ENCODE data around the gene TOR2A. TPM values are rescaled to one million over a fixed set of nuclear protein-coding genes. Genes with fewer than 3 reads are reported as not detected.

The TOR2A gene
- total RNA-seq, 1 donor from 2014 or later = 15.1 TPM

- DNase-seq (no peak), ATAC-seq (ENCODE audit: low read depth) (no peak)
- ChIA-PET CTCF (interaction anchor here (1.1 kb wide), 1 partner anchor 131 kb away, joined by 3 read pairs; no protein-coding TSS in a partner anchor), POLR2A (no interaction called here)
- Mint-ChIP-seq H3K27ac (no peak overlapping the region), H3K36me3 (ENCODE audit: low read depth) (peaks cover 51% of the 10 kb centered on the region), H3K9me3 (no peaks in the 10 kb centered on the region), H3K4me3 (no peak overlapping the region), H3K4me1 (peaks cover 12% of the 10 kb centered on the region), H3K27me3 (no peaks in the 10 kb centered on the region)
- TF ChIP-seq, protein P1, sequence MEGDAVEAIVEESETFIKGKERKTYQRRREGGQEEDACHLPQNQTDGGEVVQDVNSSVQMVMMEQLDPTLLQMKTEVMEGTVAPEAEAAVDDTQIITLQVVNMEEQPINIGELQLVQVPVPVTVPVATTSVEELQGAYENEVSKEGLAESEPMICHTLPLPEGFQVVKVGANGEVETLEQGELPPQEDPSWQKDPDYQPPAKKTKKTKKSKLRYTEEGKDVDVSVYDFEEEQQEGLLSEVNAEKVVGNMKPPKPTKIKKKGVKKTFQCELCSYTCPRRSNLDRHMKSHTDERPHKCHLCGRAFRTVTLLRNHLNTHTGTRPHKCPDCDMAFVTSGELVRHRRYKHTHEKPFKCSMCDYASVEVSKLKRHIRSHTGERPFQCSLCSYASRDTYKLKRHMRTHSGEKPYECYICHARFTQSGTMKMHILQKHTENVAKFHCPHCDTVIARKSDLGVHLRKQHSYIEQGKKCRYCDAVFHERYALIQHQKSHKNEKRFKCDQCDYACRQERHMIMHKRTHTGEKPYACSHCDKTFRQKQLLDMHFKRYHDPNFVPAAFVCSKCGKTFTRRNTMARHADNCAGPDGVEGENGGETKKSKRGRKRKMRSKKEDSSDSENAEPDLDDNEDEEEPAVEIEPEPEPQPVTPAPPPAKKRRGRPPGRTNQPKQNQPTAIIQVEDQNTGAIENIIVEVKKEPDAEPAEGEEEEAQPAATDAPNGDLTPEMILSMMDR (IDR thresholded peaks at IDR 0.05) = no peak
- intact Hi-C loops (cut with micrococcal nuclease) = no loop called here
Observed at GRCh38 chr9:127738666-127739065, 3.6 kb upstream of the TOR2A start.

DNA sequence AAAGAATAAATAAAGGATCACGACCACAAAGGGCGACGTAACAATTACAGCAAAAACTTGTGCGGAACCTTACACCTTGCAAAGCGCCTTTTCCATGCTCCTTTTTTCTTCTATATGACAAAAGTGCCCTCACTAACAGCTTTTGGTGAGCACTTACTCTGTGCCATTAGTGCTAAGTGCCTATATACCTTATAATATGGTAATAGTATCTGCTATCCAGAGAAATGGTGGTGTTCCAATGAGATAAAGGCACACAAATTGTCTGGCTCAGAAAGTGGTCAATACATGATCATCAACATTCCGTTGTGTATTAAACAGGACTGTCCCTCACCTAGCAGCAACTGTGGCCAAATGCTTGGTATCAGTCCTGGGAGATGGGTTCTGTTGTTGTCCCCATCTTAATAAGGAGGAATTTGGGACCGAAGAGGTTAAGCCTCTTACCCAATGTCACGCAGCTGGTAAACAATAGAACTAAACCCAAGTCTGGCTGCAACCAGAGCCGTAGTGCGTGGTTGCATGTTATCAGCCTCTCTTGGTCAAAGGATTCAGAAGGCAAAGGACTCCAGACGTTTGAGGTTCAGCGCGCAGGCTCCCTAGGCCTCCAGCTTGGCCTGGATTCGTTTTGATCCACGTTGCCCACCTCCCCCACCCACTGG is 564 bp upstream of the TOR2A start:
- H3K27ac Mint-ChIP-seq = peak overlapping the region; percentile 91
- ATAC-seq (ENCODE audit: low read depth) (no peak), DNase-seq (no peak)
- peak overlapping the region; percentile 83 for H3K4me3 Mint-ChIP-seq
- H3K9me3 Mint-ChIP-seq = no peaks in the 10 kb centered on the region
- intact Hi-C loops (cut with micrococcal nuclease) = loop anchor here (1.0 to 2.0 kb wide), 8 partner anchors 36 to 511 kb away; partner anchors contain the start of genes FPGS and ST6GALNAC4
- TF ChIP-seq, protein P1 (IDR thresholded peaks at IDR 0.05) = no peak
- peaks cover 39% of the 10 kb centered on the region for H3K36me3 Mint-ChIP-seq (ENCODE audit: low read depth)
- H3K4me1 Mint-ChIP-seq = peaks cover 13% of the 10 kb centered on the region
- POLR2A ChIA-PET = interaction anchor here (0.6 to 2.4 kb wide), 20 partner anchors 10 to 821 kb away, joined by 3 to 24 read pairs (median 8); partner anchors contain the start of genes CDK9, ENG, FPGS and LRSAM1
- CTCF ChIA-PET = interaction anchor here (0.8 to 2.4 kb wide), 24 partner anchors 19 to 521 kb away, joined by 3 to 45 read pairs (median 6); partner anchors contain the start of genes CDK9, CFAP157, ENG and PTRH1
- H3K27me3 Mint-ChIP-seq = no peaks in the 10 kb centered on the region

GRCh38 chr9:127734247-127734746 is 797 bp downstream of the TOR2A start:
- ATAC-seq (ENCODE audit: low read depth) (no peak), DNase-seq (no peak)
- ChIA-PET POLR2A (interaction anchor here (0.7 to 2.4 kb wide), 27 partner anchors 11 to 820 kb away, joined by 3 to 24 read pairs (median 7); partner anchors contain the start of genes CDK9, ENG, LRSAM1 and PTRH1), CTCF (interaction anchor here (0.6 to 2.4 kb wide), 32 partner anchors 9 to 794 kb away, joined by 3 to 45 read pairs (median 5); partner anchors contain the start of genes CDK9, ENG, LRSAM1 and PTRH1)
- H3K4me3 Mint-ChIP-seq = peak overlapping the region; percentile 83
- TF ChIP-seq, protein P1 (IDR thresholded peaks at IDR 0.05) = no peak
- H3K27ac Mint-ChIP-seq = peak overlapping the region; percentile 72
- peaks cover 30% of the 10 kb centered on the region for H3K36me3 Mint-ChIP-seq (ENCODE audit: low read depth)
- intact Hi-C loops (cut with micrococcal nuclease) = loop anchor here (1.0 to 2.0 kb wide), 5 partner anchors 19 to 794 kb away; partner anchors contain the start of gene PTRH1
- H3K27me3 Mint-ChIP-seq = no peaks in the 10 kb centered on the region
- H3K9me3 Mint-ChIP-seq = no peaks in the 10 kb centered on the region
- peaks cover 13% of the 10 kb centered on the region for H3K4me1 Mint-ChIP-seq

GRCh38 chr9:127733614-127734013 is 1.5 kb downstream of the TOR2A start:
- intact Hi-C loops (cut with micrococcal nuclease) = loop anchor here (1.0 to 2.0 kb wide), 5 partner anchors 18 to 793 kb away; partner anchors contain the start of gene PTRH1
- POLR2A ChIA-PET = interaction anchor here (1.9 to 2.4 kb wide), 2 partner anchors 38 to 132 kb away, joined by 8 to 21 read pairs; no protein-coding TSS in a partner anchor
- ATAC-seq (ENCODE audit: low read depth) (no peak), DNase-seq (no peak)
- CTCF ChIA-PET = interaction anchor here (0.9 to 1.9 kb wide), 3 partner anchors 188 to 793 kb away, joined by 3 to 12 read pairs (median 5); no protein-coding TSS in a partner anchor
- Mint-ChIP-seq H3K27me3 (no peaks in the 10 kb centered on the region), H3K27ac (peak overlapping the region; percentile 72), H3K4me1 (peaks cover 13% of the 10 kb centered on the region), H3K36me3 (ENCODE audit: low read depth) (peaks cover 23% of the 10 kb centered on the region), H3K4me3 (peak overlapping the region; percentile 83), H3K9me3 (no peaks in the 10 kb centered on the region)
- TF ChIP-seq, protein P1 (IDR thresholded peaks at IDR 0.05) = no peak

- TF ChIP-seq, protein P1 (IDR thresholded peaks at IDR 0.05) = no peak
- Mint-ChIP-seq H3K9me3 (no peaks in the 10 kb centered on the region), H3K4me3 (no peak overlapping the region), H3K27ac (no peak overlapping the region), H3K4me1 (peaks cover 13% of the 10 kb centered on the region), H3K36me3 (ENCODE audit: low read depth) (peaks cover 13% of the 10 kb centered on the region), H3K27me3 (no peaks in the 10 kb centered on the region)
- DNase-seq = no peak
- ATAC-seq (ENCODE audit: low read depth) = no peak
- intact Hi-C loops (cut with micrococcal nuclease) = no loop called here
- CTCF ChIA-PET = interaction anchor here (0.9 kb wide), 1 partner anchor 189 kb away, joined by 3 read pairs; no protein-coding TSS in a partner anchor
- POLR2A ChIA-PET = no interaction called here
Observed at GRCh38 chr9:127732444-127732843, 2.6 kb downstream of the TOR2A start.

All from activated B cell treated with CpG ODN at 0.5 μM for 24 hours (primary cell).